GM19035 (cell line): ENCODE results near the gene GGA1.

Experiments used
- ATAC-seq: cut with Tn5 transposase; IDR thresholded peaks from one replicate; pipeline ENCODE4 v1.9.1; 2021; ENCODE audit not compliant: unreplicated experiment

The GGA1 gene

GRCh38 chr22:37630839-37631435, 22.3 kb downstream of the GGA1 start:
- ATAC-seq = no peak

DNA sequence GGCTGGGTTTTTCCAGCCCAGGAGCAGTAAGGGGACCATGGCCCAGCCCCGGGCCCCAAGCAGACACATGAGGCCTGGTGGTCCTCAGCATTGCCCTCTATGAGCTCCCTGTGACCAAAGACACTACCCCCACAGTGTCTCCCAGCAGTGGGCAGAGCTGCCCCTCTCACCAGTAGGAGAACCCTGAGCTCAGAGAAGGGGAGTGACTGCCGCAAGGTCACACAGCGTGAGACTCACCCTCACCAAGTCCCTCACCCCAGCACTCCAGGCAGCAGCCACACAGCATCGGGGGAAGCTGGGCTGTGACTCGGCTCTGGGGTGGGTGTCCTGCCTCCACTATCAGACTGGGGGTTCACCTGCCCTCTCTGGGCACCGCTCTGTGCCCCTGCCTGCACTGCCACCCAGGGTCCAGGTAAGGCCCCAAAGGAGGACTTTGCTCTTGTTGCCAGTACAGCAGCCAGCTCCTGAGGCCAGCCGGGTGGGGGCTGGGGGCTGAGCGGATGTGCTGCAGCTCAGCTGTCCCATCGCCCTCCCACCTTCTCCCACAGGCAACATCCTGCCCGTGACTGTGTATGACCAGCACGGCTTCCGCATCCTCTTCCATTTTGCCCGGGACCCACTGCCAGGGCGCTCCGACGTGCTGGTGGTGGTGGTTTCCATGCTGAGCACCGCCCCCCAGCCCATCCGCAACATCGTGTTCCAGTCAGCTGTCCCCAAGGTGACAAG, 23.0 kb downstream of the GGA1 start:
- ATAC-seq = no peak

DNA sequence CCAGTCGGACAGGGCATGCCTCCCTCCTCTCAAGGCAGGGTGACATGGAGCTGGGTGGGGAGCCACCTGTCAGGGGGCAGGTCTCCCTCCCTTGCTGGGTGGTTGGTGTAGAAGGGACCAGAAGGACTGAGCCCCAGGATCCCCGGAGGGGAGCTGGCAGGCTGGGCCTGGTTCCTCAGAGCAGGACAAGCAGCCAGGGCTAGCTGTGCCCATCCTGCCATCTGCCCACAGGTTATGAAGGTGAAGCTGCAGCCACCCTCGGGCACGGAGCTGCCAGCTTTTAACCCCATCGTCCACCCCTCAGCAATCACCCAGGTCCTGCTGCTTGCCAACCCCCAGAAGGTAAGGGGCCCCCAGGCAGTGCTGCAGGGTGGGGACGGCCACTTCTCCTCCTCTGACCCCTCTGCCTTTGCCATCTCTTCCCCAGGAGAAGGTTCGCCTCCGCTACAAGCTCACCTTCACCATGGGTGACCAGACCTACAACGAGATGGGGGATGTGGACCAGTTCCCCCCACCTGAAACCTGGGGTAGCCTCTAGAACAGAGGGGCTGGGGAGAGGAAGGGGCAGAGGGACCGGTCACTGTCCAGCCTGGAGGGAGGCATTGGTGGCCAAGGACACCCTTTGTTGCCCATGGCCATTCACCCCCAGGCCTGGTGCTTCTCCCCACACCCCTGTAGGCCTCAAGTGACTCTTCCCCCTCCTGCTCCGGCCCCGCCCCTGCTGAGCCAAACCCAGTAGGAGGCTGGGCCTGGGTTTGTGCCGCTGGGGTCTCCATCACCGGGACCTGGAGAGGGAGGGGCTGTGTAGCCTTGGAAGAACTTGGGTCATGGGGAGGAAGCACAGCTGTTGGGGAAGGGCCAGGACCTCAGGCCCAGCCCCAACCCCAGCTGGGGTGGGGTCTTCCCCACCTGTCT, 23.8 kb downstream of the GGA1 start:
- ATAC-seq = no peak

GRCh38 chr22:37633089-37633624, 24.5 kb downstream of the GGA1 start:
- ATAC-seq = peak; percentile 56

GRCh38 chr22:37633625-37634416, 25.2 kb downstream of the GGA1 start:
- ATAC-seq = peak; percentile 49

DNA sequence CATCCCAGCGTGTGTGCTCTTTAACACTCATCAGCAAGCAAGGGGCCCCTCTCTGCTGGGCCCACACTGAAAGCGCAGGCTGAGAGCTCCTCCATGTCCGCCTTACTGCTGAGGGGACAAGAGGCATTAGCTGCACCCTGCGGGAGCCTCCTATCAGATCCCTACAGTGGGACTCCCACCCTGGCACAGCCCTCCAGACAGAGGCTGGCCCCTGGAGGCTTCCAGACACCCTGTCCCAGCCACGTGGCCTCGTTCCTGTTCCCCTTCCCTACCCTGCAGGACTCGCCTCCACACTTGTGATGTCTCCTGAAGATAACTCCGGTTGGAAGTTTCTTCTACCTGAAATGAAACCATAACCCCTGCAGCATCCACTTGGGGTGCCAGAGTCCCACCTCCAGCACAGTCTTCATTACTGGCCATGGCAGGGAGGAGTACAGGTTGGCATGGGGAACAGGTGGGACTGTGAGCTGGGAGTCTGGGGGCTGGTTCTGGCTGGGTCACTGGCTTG, 25.8 kb downstream of the GGA1 start:
- ATAC-seq = no peak

- ATAC-seq = no peak
Measured at GRCh38 chr22:37635157-37635556, 26.5 kb downstream of the GGA1 start.

GRCh38 chr22:37636186-37636948, 27.7 kb downstream of the GGA1 start:
- no peak for ATAC-seq

DNA sequence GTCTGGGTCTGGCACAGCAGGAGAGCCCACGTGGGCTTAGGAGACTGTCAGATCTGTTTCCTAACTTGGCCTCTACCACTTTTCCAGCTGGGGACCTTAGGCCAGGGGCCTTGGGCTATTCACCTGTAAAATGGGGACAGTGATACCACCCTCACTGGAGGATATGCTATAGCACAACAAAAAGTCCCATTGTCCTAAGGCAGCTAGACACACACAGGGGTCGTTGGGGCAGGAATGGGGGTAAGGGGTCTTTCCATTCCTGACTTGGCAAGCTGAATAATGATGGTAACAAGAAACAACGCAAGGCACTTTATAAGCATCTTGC, 28.3 kb downstream of the GGA1 start:
- ATAC-seq = no peak

- no peak for ATAC-seq
Measured at GRCh38 chr22:37638391-37639069, 29.9 kb downstream of the GGA1 start.

GRCh38 chr22:37639070-37639760, 30.6 kb downstream of the GGA1 start, which contains the start of gene SH3BP1:
Gene SH3BP1 (plus strand): TSS chr22:37639669. CDS start chr22:37639788, 119 bp downstream.
- ATAC-seq = no peak

- no peak for ATAC-seq
Measured at GRCh38 chr22:37639771-37640590, 31.3 kb downstream of the GGA1 start.

DNA sequence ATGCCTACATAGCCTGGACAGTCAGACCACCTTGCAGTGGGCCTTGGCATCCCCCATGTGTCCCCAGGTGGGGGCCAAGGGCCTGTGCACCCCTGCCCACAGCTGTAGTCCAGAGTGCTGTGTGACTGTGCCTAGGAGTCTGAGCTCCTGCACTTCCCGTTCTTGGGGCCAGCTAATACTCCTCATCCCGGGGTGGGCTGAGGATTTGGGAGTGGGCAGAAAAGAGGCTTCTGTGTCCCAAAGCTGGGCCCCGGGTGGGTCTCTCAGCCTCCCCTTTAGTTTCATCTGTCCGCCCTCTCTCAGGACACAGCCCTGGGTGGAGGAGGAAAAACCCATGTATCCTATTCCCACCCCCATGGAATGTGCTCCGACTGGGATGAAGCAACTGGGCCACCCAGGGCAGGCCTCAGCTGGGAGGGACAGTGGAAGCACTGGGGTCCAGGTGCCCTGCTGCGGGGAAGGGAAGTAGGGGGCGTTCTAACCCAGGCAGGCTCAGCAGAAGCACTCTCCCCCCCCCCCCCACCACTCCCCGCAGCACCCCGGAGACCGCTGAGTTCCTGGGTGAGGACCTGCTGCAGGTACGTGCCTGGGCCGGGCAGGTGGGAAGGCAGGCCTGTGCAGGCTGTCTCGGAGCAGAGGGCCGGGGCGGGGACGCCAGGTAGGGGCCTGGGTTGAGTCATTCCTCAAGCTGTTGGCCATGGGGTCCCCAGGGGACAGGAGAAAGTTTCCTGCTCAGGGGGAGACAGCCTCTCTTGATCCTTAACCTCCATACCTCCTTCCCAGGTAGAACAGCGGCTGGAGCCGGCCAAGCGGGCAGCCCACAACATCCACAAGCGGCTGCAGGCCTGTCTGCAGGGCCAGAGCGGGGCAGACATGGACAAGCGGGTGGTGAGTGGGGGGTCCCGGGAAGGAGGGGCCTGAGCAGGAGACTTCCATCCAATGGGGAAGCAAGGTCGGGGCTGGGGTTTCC, 32.2 kb downstream of the GGA1 start:
- ATAC-seq = no peak

DNA sequence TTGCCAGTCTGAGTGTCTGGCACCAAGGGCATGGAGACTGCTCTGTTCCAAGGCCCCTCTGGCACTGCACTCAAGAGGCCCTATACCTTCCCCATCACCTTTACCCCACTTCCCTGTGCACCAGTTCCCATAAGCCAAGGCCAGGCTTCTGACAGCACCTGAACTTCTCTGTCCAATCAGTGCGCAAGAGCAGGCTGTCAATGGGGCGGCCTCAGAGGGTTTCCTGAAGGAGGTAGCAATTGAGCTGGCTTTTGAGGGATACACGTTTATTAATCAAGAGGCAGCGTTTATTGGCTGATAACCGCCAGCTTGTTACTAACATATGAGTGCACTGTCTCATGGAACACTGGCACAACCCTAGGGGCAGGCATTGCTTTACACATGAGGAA, 32.9 kb downstream of the GGA1 start:
- no peak for ATAC-seq

- ATAC-seq = no peak
Measured at GRCh38 chr22:37643225-37643847, 34.7 kb downstream of the GGA1 start.

GRCh38 chr22:37647317-37647716, 38.7 kb downstream of the GGA1 start:
- ATAC-seq = no peak
